ENCODE measurements around the gene CTNNBL1. TPM values are rescaled to one million over a fixed set of nuclear protein-coding genes. Genes with fewer than 3 reads are reported as not detected.

CTNNBL1 gene
- total RNA-seq, 1 experiment from 2014 or later, result 55.4 TPM

DNA sequence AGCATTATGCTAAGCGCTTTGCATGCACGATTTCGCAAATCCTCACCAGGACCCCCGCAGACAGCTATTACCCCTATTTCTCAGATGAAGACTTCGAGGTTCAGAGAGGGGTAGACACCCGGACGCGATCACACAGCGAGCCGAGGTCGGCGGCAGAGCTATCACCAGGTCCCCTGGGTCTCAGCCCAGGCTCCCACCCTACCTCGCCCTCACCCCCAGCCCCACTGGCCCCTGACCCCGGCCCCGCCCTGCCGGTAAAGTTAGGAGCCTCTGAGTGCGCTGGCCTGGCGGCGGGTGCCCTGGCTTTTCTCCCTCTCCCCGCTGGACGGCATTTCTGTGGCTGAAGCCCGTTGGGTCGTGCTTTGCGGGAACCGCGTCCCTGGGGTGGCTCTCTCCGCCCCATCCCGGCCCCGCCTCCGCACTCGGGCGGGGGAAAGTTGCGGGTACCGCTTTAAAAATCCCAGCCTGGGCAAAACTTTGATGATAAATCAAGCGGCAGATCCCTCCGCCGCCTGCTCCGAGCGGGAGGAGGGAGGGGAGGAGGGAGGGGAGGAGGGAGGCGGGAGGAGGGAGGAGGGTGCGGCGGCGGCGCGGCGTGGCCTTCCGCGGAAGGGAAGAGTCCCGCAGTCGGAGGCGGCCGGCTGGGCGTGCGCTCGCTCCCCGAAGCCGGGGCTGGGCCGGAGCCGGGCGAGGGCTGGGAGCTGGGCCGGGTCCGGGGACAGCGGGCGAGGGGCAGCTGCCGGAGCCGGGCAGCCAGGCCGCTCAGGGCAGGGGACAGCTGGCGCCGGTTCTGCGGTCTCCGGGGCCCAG lies 208.9 kb downstream of the CTNNBL1 start, which contains the start of gene VSTM2L:
TSS of gene VSTM2L (plus strand) at position 624 of the 810 bp plus-strand sequence. CDS start 224 bp downstream, outside the sequence.
- no peak within 1 kb of the TSS for H3K27ac ChIP-seq (ENCODE audit: low read depth, low read length)
- ATAC-seq, result peak; percentile 44; the same call in 1 of the 2 replicates
- H3K79me2 ChIP-seq (ENCODE audit: insufficient read depth, low read length), result no peaks in the 10 kb centered on the region
- ChIA-PET CTCF (no interaction called here), RAD21 (ENCODE audit: low non-redundant PET in 1 of 2, low total read pairs in 2 of 2, uncharacterized antibody in 2 of 2, unreplicated experiment in 2 of 2) (no interaction called here), POLR2A (no interaction called here)
- H3K4me2 ChIP-seq (ENCODE audit: low read length), result peak within 1 kb of the TSS; percentile 21; the same call in 1 of the 2 replicates
- H3K27me3 ChIP-seq (ENCODE audit: insufficient read depth, low read length), result peaks cover 14% of the 10 kb centered on the region
- DNase-seq (ENCODE audit: low read depth, low spot score), result no peak
- no peaks in the 10 kb centered on the region for H4K20me1 ChIP-seq (ENCODE audit: insufficient read depth)
- no peaks in the 10 kb centered on the region for H3K9me3 ChIP-seq (ENCODE audit: control insufficient read depth in 1 of 2, insufficient read depth in 1 of 2, low read depth in 1 of 2, low read length in 2 of 2)
- H3K9ac ChIP-seq (ENCODE audit: low read length), result no peak within 1 kb of the TSS
- TF ChIP-seq, protein P1, sequence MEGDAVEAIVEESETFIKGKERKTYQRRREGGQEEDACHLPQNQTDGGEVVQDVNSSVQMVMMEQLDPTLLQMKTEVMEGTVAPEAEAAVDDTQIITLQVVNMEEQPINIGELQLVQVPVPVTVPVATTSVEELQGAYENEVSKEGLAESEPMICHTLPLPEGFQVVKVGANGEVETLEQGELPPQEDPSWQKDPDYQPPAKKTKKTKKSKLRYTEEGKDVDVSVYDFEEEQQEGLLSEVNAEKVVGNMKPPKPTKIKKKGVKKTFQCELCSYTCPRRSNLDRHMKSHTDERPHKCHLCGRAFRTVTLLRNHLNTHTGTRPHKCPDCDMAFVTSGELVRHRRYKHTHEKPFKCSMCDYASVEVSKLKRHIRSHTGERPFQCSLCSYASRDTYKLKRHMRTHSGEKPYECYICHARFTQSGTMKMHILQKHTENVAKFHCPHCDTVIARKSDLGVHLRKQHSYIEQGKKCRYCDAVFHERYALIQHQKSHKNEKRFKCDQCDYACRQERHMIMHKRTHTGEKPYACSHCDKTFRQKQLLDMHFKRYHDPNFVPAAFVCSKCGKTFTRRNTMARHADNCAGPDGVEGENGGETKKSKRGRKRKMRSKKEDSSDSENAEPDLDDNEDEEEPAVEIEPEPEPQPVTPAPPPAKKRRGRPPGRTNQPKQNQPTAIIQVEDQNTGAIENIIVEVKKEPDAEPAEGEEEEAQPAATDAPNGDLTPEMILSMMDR (IDR thresholded peaks at IDR 0.05 in 2 of 3, conservative IDR thresholded peaks at IDR 0.05 in 1 of 3; ENCODE audit: borderline replicate concordance in 1 of 3, insufficient read depth in 1 of 3, low read depth in 2 of 3, low read length in 2 of 3), result 0 out of 6 replicates have a peak, but pooled peaks of 1 of the 3 experiments have one; percentile 1
- TF ChIP-seq RAD21 (IDR thresholded peaks at IDR 0.05; ENCODE audit: low read depth), result no peak
- no peaks in the 10 kb centered on the region for H3K9me2 ChIP-seq (ENCODE audit: insufficient read depth)
- H3K4me1 ChIP-seq (ENCODE audit: control insufficient read depth in 1 of 2, insufficient read depth in 2 of 2, low read length in 2 of 2), result peaks cover 0 to 2% of the 10 kb centered on the region in 2 experiments; a peak in 2 of 4 replicates
- H3K36me3 ChIP-seq (ENCODE audit: control insufficient read depth in 1 of 2, insufficient read depth in 2 of 2, low read length in 2 of 2), result no peaks in the 10 kb centered on the region
- BruUV-seq (replicated peaks), result no TSS peak
- no peak within 1 kb of the TSS for H3K4me3 ChIP-seq (replicated peaks in 1 of 2; ENCODE audit: low read depth in 1 of 2, low read length in 2 of 2)
- intact Hi-C loops (cut with micrococcal nuclease), result no loop called here
- no peak within 1 kb of the TSS for H2AFZ ChIP-seq (ENCODE audit: low read depth, low read length, poor library complexity, severe bottlenecking)

DNA sequence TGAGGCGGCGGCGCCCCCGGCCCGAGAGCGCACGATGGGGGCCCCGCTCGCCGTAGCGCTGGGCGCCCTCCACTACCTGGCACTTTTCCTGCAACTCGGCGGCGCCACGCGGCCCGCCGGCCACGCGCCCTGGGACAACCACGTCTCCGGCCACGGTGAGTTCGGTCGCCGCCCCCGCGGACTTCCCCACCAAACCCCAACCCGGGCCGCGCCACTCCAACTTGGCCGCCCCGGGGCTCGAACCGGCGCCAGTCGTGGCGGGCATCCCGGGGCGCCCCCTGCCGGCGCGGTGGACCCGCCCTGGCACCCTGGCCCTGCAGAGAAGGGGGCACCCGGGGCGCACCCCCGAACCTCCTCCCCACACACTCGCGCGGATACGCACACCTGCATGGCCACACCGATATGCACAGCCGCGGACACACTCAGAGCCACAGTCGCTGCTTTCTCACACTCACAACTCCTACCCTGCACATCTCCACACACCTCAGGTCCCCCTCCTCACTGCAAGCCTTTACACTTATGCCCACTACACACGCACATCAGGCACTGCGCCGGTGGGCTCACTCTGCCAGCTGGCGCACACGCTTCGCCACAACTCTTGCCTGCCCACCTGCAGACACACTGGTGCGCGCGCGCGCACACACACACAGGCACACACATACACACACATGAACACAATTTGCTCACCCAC lies 209.6 kb downstream of the CTNNBL1 start:
- Histone ChIP-seq H3K79me2 (ENCODE audit: insufficient read depth, low read length) (no peaks in the 10 kb centered on the region), H3K4me2 (ENCODE audit: low read length) (no peak overlapping the region), H3K27me3 (ENCODE audit: insufficient read depth, low read length) (peaks cover 14% of the 10 kb centered on the region), H3K4me3 (replicated peaks in 1 of 2; ENCODE audit: low read depth in 1 of 2, low read length in 2 of 2) (no peak overlapping the region), H3K9me3 (ENCODE audit: control insufficient read depth in 1 of 2, insufficient read depth in 1 of 2, low read depth in 1 of 2, low read length in 2 of 2) (no peaks in the 10 kb centered on the region), H2AFZ (ENCODE audit: low read depth, low read length, poor library complexity, severe bottlenecking) (no peak overlapping the region), H3K27ac (ENCODE audit: low read depth, low read length) (no peak overlapping the region), H4K20me1 (ENCODE audit: insufficient read depth) (no peaks in the 10 kb centered on the region), H3K9ac (ENCODE audit: low read length) (no peak overlapping the region), H3K4me1 (ENCODE audit: control insufficient read depth in 1 of 2, insufficient read depth in 2 of 2, low read length in 2 of 2) (peaks cover 0 to 2% of the 10 kb centered on the region in 2 experiments; a peak in 2 of 4 replicates), H3K36me3 (ENCODE audit: control insufficient read depth in 1 of 2, insufficient read depth in 2 of 2, low read length in 2 of 2) (no peaks in the 10 kb centered on the region), H3K9me2 (ENCODE audit: insufficient read depth) (no peaks in the 10 kb centered on the region)
- DNase-seq (ENCODE audit: low read depth, low spot score) (no peak), ATAC-seq (peak; percentile 24; the same call in 1 of the 2 replicates)
- intact Hi-C loops (cut with micrococcal nuclease), result no loop called here
- POLR2A ChIA-PET, result no interaction called here
- BruUV-seq (replicated peaks), result no TSS peak
- RAD21 ChIA-PET (ENCODE audit: low non-redundant PET in 1 of 2, low total read pairs in 2 of 2, uncharacterized antibody in 2 of 2, unreplicated experiment in 2 of 2), result no interaction called here
- CTCF ChIA-PET, result no interaction called here
- TF ChIP-seq CBX3 (IDR thresholded peaks at IDR 0.05; ENCODE audit: low read depth) (no peak), SIN3A (IDR thresholded peaks at IDR 0.05; ENCODE audit: low read depth) (no peak), SP1 (IDR thresholded peaks at IDR 0.05; ENCODE audit: low read depth) (no peak), FOSL1 (IDR thresholded peaks at IDR 0.05; ENCODE audit: low read depth) (no peak), JUND (IDR thresholded peaks at IDR 0.05) (no peak)
- TF ChIP-seq, protein P1 (IDR thresholded peaks at IDR 0.05 in 2 of 3, conservative IDR thresholded peaks at IDR 0.05 in 1 of 3; ENCODE audit: borderline replicate concordance in 1 of 3, insufficient read depth in 1 of 3, low read depth in 2 of 3, low read length in 2 of 3), result peak in 2 of 3 experiments; percentile 32 to 41; a peak in 4 of 6 replicates
- TF ChIP-seq, protein P2, sequence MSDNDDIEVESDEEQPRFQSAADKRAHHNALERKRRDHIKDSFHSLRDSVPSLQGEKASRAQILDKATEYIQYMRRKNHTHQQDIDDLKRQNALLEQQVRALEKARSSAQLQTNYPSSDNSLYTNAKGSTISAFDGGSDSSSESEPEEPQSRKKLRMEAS (IDR thresholded peaks at IDR 0.05), result no peak

All from HCT116 (cell line).